ENCODE measurements around the gene VDR.
"Not testable (repeated sequence)": the region's sequence is repeated elsewhere in the genome, so short reads cannot be mapped to it uniquely, and the experiment has no call there.

Gene VDR

GRCh38 chr12:47814539-47815170, 90.1 kb downstream of the VDR start:
- no peak for FAIRE-seq
- DNase-seq (ENCODE audit: low spot score) = no peak

- DNase-seq (ENCODE audit: low spot score) (no peak), FAIRE-seq (no peak)
Observed at GRCh38 chr12:47813511-47814196, 91.1 kb downstream of the VDR start.

GRCh38 chr12:47812797-47813510, 91.8 kb downstream of the VDR start:
- no peak for FAIRE-seq

DNA sequence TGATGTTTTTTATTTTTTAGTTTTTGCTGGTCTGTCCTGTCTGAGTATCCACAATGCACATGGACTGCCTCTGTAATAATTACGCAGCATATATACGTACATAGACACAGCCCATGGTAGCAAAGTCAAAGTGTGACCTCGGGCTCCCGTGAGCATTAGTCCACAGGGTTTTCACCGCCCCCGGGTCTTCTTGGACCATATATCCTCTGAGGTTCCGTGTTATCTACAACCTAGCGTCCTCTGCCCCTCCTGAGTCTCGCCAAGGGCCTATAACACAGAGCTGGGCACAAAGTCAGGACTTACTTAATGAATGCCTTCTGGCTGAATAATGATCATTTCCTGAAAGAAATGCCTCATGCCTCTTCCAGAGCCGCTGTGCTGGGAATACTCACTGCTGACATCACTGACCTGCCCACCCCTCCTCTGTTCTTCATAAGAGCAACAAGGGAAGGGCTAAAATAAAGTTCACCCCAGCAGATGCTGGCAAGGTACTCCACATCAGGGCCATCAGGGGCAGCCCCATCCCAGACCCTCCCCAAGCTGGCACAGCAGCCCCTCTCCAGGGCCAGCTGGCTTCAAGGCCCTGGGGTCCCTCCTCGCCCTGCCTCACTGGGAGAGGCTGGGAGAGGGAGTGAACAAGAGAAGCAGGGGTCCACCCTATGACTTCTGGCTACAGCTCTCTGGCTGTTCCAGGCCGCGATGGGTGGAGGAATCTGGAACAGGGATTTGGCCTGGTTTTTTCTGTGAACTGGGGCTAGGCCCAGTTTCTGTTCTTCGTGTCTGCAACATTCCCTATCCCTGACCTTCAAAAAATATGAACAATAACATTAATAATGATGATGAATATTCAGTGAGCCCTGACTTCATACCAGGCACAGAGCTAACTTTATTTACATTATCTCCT, 93.0 kb downstream of the VDR start:
- DNase-seq (ENCODE audit: low spot score) (no peak), FAIRE-seq (no peak)

More at GRCh38 chr12:47812797-47813510, 91.8 kb downstream of the VDR start:
- peak; percentile 91 for DNase-seq (ENCODE audit: low spot score)

- no peak for FAIRE-seq
Observed at GRCh38 chr12:47811072-47811396, 93.8 kb downstream of the VDR start.

GRCh38 chr12:47809518-47809917, 95.3 kb downstream of the VDR start:
- DNase-seq (ENCODE audit: low spot score); FAIRE-seq: not testable (repeated sequence)

More at GRCh38 chr12:47811072-47811396, 93.8 kb downstream of the VDR start:
- no peak for DNase-seq (ENCODE audit: low spot score)

DNA sequence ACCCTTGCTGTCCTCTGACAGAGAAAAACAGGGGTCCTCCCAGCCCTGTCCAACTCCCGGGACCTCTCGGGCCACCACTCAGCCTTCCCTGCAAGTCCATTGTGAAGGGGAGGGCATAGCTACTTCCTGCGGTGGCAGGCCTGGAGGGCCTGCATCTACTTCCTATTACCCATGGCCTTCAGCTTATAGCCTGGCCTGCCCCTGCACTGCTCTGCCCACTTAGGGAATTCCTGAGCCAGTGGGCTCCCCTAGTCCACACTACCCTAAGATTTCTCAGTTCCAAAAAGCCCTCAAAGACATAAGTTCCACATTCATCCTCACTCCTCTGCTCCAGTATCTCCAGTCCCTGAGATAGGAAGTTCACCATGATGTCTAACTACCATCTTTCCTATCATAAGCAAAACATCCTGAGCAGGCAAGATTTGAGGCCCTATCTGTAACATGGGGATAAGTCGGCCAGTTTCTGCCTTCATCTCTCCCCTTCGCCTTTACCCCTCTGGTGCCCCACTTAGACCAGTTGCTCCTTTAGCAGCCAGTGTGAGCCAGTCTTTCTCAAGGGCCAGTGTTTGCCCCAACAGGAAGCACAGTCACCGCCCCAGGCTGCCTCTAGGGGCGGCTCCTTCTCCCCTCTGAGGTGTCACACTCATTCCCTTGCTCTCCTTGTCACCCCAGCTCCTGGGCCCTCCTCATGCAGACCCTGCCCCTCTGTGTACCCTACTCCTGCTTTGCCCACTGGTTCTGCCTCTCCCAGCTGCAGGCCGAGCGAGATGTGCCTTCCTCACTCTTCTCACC, 96.0 kb downstream of the VDR start:
- no peak for FAIRE-seq
- DNase-seq (ENCODE audit: low spot score) = no peak

GRCh38 chr12:47808050-47808449, 96.7 kb downstream of the VDR start:
- FAIRE-seq (no peak), DNase-seq (ENCODE audit: low spot score) (no peak)

DNA sequence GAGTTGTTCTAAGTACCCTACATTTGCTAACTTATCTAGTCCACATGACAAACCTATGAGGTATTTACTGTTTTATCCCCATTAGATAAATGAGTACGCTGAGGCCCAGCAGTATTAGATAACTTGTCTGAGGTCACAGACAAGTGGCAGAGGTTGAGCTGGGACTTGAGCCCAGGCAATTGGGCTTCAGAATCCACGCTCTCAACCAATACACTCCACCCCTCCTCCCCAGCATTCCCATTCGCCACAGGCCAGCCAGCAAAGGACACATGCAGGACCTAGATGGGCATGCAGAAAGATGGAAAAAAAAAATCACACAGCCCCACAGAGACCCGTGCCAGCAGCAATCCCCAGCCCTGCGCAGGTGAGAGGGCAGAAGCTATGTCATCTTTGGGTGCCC, 97.5 kb downstream of the VDR start:
- FAIRE-seq (no peak), DNase-seq (ENCODE audit: low spot score) (no peak)

DNA sequence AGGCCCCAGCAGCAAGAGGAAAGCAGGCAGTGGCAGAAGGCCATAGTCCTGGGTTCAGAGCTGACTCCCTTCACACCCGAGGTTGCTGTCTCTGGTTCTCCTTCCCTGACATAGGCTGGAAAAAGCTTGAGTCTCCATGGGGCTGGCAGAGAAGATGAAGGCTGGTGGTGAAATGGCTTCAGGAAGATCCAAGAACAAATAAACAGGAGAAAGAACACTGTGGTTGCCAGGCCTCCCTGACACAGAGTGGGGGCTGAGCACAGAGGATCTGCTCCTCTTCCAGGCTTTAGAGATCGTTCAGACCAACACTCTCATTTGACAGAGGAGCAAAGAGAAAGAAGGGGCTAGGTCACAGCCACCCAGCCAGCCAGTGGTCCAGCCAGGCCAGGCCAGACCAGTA, 99.4 kb downstream of the VDR start:
- no peak for FAIRE-seq
- no peak for DNase-seq (ENCODE audit: low spot score)

GRCh38 chr12:47804171-47804570, 100.6 kb downstream of the VDR start:
- FAIRE-seq (no peak), DNase-seq (ENCODE audit: low spot score) (no peak)

DNA sequence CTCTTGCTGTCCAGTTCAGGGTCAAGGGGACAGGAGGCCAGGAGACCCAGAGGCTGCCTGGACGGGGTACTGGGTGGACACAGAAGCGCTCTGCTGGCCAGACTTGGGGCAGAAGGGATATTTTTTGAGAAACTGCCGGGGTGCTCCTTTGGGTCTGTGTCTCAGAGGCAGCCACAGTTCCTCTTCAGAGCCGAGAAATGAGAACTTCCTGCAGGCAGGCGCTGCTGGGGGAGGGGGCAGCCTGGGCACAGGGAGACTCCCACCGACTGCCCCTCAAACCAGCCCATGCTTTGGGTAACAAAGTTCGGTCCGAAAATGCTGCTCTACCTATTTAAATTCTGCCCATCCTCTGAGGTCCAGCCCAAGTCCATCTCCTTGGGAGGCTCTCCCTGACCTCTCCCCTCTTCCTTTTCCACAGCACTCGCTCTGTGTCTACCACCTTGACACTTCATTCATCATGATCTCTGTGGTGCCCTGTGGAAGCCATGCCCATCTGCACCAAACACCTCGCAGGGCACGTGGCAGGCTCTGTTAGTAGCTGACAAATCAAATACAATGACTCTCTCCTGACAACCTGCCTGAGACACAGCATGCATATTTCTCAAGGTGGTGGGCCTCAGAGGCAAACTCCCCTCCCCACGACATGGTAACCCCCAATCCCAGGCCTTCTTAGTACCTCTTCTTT, 101.5 kb downstream of the VDR start:
- DNase-seq (ENCODE audit: low spot score) (no peak), FAIRE-seq (no peak)

GRCh38 chr12:47802312-47802711, 102.5 kb downstream of the VDR start:
- FAIRE-seq (no peak), DNase-seq (ENCODE audit: low spot score) (no peak)

- DNase-seq (ENCODE audit: low spot score) = no peak
- no peak for FAIRE-seq
Observed at GRCh38 chr12:47801904-47802246, 102.9 kb downstream of the VDR start.

GRCh38 chr12:47801170-47801903, 103.5 kb downstream of the VDR start:
- no peak for DNase-seq (ENCODE audit: low spot score)
- no peak for FAIRE-seq

GRCh38 chr12:47800582-47800981, 104.2 kb downstream of the VDR start:
- no peak for DNase-seq (ENCODE audit: low spot score)

GRCh38 chr12:47799357-47799955, 105.3 kb downstream of the VDR start:
- FAIRE-seq = no peak

More at GRCh38 chr12:47800582-47800981, 104.2 kb downstream of the VDR start:
- no peak for FAIRE-seq

DNA sequence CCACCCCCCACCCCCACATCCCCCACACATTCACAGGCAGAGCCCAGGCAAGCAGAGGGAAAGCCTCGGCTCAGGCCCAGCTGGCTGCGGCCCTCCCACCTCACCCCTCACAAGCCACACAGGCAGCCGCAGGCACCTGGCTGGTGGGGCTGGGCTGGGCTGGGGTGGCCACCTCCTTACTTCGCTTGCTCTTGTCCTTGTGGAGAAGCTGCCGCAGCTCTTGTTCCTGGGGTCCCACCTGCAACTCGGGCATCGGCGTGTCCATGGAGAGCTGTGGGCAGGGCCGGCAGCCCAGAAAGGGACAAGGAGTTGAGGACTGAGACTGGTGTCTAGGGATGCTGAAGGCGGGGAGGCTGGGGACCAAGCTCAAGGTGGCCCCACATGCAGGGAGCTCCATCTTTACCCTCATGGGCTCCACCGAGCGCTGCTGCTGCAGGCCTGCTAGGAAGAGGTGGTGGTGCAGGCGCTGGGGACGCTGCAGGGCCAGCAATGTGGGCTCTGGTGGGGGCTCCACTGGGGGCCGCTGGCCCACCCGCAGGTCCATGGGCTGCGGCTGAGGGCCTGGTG, 106.3 kb downstream of the VDR start:
- DNase-seq (ENCODE audit: low spot score) = no peak
- FAIRE-seq = no peak

More at GRCh38 chr12:47799357-47799955, 105.3 kb downstream of the VDR start:
- no peak for DNase-seq (ENCODE audit: low spot score)

DNA sequence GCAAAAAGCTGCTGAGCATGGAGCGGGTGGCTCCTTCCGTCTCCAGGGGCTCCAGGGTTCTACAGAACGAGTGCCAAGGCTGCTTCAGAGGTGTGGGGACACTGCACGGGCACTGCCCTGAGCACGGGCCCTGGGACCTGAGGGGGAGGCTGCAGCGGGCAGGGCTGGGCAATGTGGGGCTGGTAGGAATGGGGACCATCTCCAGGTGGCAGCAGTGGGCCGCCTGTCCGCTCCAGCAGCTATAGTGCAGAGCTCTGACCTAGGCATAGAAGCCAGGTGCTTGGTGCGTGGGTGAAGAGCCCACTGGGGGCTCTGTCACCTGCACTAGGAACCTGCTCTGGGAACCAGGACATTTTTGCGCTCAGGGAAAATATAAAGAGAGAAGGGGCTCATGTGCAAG, 107.4 kb downstream of the VDR start:
- no peak for FAIRE-seq
- DNase-seq (ENCODE audit: low spot score) = no peak
